Measurements from ENCODE around the gene PLEK2. TPM values are rescaled to one million over a fixed set of nuclear protein-coding genes. Genes with fewer than 3 reads are reported as not detected.
"Not testable (repeated sequence)": the region's sequence is repeated elsewhere in the genome, so short reads cannot be mapped to it uniquely, and the experiment has no call there.

The PLEK2 gene
- total RNA-seq, 1 donor from 2014 or later = 12.9 TPM

DNA sequence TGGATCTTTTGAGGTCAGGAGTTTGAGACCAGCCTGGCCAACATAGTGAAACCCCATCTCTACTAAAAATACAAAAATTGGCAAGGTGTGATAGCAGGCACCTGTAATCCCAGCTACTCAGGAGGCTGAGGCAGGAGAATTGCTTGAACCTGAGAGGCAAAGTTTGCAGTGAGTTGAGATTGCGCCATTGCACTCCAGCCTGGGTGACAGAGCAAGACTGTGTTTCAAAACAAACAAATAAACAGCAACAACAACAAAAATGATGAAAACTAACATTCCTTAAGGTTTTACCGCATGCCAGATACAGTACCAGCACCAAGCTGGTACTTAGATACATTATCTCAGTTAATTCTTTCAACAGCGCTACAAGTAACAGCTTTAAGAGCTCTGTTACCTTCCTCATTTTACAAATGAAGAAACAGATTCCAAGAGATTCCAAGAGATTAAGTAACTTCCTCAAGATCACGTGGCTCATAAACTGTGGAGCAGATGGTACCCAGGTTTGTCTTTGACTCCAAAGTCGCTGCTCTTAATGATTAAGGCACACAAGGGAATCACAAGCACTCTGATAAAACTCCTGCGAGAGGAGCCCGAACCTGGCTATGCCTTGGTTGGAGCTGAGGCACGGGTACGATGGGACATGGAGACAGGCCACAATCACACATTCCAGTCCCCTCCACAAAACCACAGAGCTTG is 17.7 kb upstream of the PLEK2 start:
- DNase-seq (ENCODE audit: low read depth) = no peak

- peak; percentile 21 for DNase-seq (ENCODE audit: low read depth)
These were observed 16.6 kb upstream of the PLEK2 start for GRCh38 chr14:67428501-67429031.

DNA sequence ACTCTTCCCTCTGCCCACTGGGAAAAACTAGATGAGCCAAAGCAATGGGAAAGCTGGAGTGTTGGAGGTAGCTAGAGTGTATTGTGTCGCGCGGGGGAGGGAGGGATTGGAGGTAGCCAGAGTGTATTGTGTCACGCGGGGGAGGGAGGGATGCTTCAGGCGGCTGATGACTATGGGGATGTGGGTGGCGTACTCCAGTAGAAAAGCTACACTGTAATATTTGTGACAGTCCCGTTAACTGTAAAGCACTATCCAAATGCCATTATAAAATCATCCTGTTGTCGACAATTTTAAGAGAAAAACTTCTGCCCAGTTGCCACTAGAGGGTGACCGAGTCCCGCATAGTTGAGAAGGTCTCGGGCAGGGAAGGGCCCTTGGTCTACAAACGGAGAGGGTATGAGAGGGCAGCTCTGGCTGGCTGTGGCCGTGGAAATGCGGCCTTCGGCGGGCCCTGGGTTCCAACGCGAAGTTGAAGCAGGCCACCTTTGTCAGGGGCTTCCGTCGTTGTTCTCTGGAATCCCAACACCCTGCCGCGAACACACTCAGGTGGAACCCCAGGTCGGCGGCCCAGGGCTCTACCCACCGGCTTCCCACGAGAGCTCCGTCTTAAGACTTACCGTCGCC is 15.1 kb upstream of the PLEK2 start:
- DNase-seq (ENCODE audit: low read depth) = peak; percentile 79

DNA sequence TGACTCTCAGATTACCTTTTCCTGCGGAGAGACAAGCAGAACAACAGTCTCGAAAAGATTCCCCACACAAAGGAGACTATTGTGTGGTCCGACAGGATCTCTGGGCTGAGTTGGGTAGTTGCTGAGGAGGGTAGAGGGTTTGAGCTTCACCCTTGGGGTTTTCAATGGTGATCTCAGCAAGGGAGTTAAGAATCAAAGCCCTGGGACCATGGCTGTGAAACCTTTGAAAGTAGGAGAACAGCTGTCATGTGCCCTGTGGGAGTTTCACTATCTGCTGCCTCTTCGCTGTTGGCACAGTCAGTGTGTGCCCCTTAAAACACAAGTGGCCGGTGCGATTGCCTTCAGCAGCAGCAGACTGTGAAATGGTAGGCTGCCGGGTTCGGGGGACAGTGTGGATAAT is 14.2 kb upstream of the PLEK2 start:
- no peak for DNase-seq (ENCODE audit: low read depth)

GRCh38 chr14:67425608-67426007 is 13.6 kb upstream of the PLEK2 start:
- no peak for DNase-seq (ENCODE audit: low read depth)

- DNase-seq (ENCODE audit: low read depth) = no peak
These were observed 12.6 kb upstream of the PLEK2 start for GRCh38 chr14:67424539-67424938.

DNA sequence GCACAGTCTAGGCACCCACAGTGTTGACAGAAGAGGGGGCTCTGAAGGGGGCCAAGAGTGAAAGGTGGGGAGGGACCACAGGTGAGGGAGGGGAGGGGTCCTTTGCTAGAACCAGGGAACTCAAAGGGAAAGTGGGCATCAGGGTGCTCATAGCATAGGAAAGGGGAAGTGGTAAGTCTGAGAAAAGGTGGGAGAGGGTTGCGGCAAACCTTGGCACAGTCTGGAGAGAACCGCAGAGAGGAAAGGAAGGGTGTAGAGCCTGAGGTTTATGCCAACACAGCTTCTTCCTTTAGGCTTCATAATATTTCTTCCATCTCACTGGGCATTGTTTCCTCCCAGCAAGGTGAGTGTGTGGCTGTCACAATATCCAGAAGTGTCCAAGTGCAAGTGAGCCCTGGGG is 11.5 kb upstream of the PLEK2 start:
- DNase-seq (ENCODE audit: low read depth) = no peak

DNA sequence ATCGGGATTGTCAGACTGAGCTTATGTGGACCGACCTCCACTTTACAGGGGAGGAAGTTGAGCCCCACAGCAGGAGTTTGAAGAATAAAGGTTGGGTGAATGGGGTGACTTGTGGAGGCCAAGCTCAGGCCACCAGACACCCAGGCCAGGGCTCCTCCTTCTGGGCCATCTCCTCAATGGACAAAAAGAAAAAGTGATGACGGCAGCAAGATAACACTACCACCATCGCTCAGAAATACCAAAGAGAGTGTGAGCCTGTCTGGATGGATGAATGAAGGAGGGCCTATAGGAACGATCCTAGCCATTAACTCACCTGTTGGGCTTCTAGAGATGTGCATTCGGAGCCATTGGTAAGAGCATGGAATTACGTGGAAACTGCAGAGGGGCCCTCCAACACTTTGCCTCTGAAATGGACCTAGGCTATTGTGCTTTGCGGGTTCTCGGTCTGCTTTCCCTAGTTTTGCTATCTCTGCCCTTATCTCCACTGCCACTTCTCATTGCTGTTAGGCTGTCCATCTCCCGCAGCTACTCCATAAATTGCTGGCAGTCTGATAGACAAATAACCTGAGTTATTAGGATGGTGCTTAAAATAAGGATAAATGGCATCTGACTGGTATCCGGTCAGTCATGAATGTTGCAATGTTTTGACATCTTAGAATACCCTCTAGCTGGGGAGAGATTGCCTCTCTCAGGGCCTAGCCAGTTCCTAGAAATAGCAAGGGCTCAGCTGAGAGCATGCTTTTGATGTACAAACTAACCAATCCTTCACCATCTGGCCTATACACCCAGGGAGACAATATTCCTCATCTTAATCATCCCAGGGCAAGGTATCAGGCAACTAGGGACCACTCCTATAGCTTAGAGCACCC is 9.6 kb upstream of the PLEK2 start:
- DNase-seq (ENCODE audit: low read depth) = no peak

- DNase-seq (ENCODE audit: low read depth) = no peak
These were observed 8.3 kb upstream of the PLEK2 start for GRCh38 chr14:67420102-67420739.

DNA sequence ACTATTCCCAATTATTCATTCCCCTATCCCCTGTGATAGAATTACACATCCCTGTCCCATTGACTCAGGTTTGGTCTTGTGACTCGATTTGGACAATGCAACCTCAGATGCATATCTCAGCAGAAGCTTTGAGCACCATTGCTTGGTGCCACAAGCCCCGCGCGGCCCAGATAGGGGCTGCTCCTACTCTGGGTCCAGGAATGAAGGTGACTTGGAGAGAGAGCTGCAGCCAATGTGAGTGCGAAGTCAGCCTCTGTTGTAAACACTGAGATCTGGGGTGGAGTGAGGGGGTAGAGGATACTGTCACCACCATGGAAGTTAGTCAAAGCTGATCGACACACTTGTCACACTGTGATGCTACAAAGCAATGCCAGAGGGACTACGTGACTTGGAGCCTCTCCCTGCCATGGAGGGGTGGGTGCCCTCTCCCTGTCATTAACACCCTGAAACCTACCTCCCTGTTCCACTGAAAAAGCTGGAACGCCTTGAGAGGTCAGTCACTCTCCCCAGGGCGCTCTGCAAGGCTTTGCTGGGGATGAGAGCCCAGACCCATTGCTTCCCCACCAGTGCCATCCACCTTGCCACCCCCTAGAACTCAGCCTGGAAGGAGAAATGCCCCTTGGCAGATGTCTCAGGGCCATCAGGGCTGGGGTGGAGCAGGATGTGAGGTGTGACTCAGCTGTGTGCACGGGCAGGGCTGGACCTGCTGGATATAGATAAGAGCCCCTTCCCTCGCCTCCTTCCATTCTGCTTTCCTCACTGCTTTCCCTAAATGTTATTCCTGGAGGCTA is 6.6 kb upstream of the PLEK2 start:
- DNase-seq (ENCODE audit: low read depth) = no peak

- DNase-seq (ENCODE audit: low read depth) = peak; percentile 58
These were observed 5.7 kb upstream of the PLEK2 start for GRCh38 chr14:67417633-67418032.

DNA sequence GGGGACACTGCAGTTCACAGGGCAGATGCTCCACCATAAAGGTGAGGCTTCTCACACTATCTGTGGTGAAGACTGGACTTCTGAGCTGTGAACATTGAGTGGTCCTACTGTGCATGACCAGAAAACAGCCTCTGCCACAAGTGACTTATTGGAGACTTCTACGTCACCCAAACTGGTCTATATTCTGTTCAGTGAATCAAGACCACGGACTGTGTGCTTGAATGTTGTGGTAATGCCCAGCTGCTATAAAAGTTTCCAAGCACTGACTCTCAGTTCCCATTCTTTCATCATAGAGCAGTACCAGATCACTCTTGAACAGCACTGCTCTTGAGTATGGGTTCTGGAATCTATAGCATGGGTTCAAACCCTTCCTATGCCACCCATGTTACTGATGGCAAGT is 4.8 kb upstream of the PLEK2 start:
- DNase-seq (ENCODE audit: low read depth) = no peak

DNA sequence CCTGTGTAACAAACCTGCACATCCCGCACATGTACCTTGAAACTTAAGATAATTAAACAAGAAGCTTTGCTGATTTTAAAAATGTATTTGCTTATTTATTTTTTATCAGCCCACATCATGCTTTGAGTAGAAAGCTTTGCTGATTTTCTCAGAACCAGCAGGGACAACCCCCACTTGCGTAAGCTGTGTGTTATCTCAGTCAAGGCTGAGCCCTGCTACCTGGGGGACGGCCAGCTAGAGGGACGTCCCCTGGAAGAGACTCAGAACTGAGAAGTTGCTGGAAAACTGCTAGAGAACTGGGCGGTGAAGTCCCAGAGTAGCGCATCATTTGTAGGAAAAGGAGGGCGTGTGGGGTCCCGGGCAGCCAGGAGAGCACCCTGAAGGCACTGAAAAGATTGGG is 4.1 kb upstream of the PLEK2 start:
- no peak for DNase-seq (ENCODE audit: low read depth)

GRCh38 chr14:67415610-67416009 is 3.6 kb upstream of the PLEK2 start:
- DNase-seq (ENCODE audit: low read depth) = not testable (repeated sequence)

GRCh38 chr14:67413806-67414769 is 2.1 kb upstream of the PLEK2 start:
- peak; percentile 85 for DNase-seq (ENCODE audit: low read depth)

- DNase-seq (ENCODE audit: low read depth) = no peak
These were observed 595 bp downstream of the PLEK2 start for GRCh38 chr14:67411370-67411769.

GRCh38 chr14:67410313-67410712 is 1.7 kb downstream of the PLEK2 start:
- no peak for DNase-seq (ENCODE audit: low read depth)

DNA sequence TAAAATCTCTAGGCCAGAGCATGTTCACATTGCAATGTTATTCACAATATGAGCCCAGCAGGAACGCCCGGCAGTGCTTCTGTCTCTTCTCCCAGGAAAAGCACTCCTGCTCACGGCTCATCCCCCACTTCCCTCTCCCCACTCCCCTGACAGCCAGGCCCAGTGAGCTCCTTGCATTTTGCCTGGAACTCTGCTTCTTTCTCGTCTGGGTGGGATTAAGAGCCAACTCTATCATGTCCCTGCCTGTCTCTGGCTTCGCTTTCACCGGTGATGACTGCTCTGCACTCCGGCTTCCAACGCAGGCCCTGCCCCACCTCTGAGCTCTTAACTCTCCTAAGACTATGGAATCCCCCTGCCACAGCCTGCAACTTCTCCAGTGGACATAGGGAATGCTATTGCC is 2.5 kb downstream of the PLEK2 start:
- DNase-seq (ENCODE audit: low read depth) = no peak

DNA sequence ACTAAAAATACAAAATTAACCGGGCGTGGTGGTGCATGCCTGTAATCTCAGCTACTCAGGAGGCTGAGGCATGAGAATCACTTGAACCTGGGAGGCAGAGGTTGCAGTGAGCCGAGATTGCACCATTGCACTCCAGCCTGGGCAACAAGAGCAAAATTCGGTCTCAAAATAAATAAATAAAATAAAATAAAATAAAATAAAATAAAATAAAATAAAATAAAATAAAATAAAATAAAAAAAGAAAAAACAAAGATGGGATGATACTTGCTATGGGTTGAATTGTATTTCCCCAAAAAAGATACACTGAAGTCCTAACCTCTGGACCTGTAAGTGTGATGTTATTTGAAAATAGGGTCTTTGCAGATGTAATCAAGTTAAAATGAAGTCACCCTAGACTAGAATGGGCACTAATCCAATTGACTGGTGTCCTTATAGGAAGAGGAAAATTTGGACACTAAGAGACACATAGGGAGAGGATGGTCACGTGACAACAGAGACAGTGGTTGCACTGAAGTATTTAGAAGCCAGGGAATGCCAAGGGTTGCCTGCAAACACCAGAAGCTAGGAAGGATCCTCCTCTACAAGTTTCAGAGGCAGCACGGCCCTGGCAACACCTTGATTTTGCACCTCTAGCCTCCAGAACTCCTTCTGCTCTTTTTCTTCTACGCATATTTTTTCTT is 3.7 kb downstream of the PLEK2 start:
- DNase-seq (ENCODE audit: low read depth) = not testable (repeated sequence)
